Neutrophil (primary cell): ENCODE measurements around the gene CYP2C9.

ENCODE experiments used
- H3K27ac ChIP-seq: fragments of 200-600 bp; sonication (generic); 2 replicates; pipeline ENCODE4 v1.5.1; 2016; ENCODE audit warnings: mild to moderate bottlenecking, moderate library complexity
- H3K27me3 ChIP-seq: fragments of 200-600 bp; sonication (generic); 2 replicates; pipeline ENCODE4 v1.6.0; 2016; ENCODE audit warnings: mild to moderate bottlenecking
- H3K36me3 ChIP-seq: fragments of 200-600 bp; sonication (generic); 2 replicates; pipeline ENCODE4 v1.5.1; 2017
- H3K4me1 ChIP-seq, 2 experiments: fragments of 200-600 bp in 1 of 2; sonication (generic) in 1 of 2; 1 replicate in 1 of 2; 2 replicates in 1 of 2; pipeline versions ENCODE4 v1.5.1 to v1.6.1; 2013 to 2016; ENCODE audit warnings: low read depth in 1 of 2, low read length in 1 of 2, mild to moderate bottlenecking in 1 of 2, moderate library complexity in 1 of 2; ENCODE audit not compliant: control insufficient read depth in 1 of 2, insufficient read depth in 1 of 2
- H3K4me3 ChIP-seq, 2 experiments: fragments of 200-600 bp in 1 of 2; sonication (generic) in 1 of 2; 1 replicate in 1 of 2; 2 replicates in 1 of 2; pipeline ENCODE4 v1.5.1; 2013 to 2016; ENCODE audit warnings: low read depth in 1 of 2, low read length in 1 of 2, mild to moderate bottlenecking in 1 of 2, moderate library complexity in 1 of 2
- H3K9me3 ChIP-seq: fragments of 200-600 bp; sonication (generic); 2 replicates; pipeline ENCODE4 v1.5.1; 2016
- TF ChIP-seq, protein P1 (sequence below): fragments of 200-600 bp; sonication (generic); IDR thresholded peaks from 2 replicates; pipeline ENCODE4 v1.5.1; 2016; ENCODE audit warnings: antibody characterized with exemption

The CYP2C9 gene

DNA sequence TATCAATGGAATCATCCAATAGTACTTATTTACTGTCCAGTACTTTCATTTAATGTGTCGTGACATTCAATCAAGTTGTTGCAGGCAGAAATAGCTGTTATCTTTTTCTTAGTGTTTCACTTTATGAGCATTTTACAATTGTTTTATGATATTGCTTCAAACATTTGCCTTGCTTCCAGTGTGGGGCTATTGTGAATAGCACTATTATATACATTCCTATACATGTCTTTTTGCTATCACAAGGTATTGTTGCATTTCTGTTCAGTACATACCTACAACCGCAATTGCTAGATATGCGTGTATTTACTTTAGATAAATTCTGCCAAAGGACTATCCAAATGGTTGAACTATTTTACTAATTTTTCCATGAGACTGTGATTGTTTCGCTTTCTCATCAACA lies 95.9 kb downstream of the CYP2C9 start:
- Histone ChIP-seq H3K4me3 (no peak overlapping the region), H3K4me1 (no peaks in the 10 kb centered on the region), H3K27me3 (no peaks in the 10 kb centered on the region), H3K9me3 (no peaks in the 10 kb centered on the region), H3K36me3 (no peaks in the 10 kb centered on the region), H3K27ac (no peak overlapping the region)
- TF ChIP-seq, protein P1, sequence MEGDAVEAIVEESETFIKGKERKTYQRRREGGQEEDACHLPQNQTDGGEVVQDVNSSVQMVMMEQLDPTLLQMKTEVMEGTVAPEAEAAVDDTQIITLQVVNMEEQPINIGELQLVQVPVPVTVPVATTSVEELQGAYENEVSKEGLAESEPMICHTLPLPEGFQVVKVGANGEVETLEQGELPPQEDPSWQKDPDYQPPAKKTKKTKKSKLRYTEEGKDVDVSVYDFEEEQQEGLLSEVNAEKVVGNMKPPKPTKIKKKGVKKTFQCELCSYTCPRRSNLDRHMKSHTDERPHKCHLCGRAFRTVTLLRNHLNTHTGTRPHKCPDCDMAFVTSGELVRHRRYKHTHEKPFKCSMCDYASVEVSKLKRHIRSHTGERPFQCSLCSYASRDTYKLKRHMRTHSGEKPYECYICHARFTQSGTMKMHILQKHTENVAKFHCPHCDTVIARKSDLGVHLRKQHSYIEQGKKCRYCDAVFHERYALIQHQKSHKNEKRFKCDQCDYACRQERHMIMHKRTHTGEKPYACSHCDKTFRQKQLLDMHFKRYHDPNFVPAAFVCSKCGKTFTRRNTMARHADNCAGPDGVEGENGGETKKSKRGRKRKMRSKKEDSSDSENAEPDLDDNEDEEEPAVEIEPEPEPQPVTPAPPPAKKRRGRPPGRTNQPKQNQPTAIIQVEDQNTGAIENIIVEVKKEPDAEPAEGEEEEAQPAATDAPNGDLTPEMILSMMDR: no peak

DNA sequence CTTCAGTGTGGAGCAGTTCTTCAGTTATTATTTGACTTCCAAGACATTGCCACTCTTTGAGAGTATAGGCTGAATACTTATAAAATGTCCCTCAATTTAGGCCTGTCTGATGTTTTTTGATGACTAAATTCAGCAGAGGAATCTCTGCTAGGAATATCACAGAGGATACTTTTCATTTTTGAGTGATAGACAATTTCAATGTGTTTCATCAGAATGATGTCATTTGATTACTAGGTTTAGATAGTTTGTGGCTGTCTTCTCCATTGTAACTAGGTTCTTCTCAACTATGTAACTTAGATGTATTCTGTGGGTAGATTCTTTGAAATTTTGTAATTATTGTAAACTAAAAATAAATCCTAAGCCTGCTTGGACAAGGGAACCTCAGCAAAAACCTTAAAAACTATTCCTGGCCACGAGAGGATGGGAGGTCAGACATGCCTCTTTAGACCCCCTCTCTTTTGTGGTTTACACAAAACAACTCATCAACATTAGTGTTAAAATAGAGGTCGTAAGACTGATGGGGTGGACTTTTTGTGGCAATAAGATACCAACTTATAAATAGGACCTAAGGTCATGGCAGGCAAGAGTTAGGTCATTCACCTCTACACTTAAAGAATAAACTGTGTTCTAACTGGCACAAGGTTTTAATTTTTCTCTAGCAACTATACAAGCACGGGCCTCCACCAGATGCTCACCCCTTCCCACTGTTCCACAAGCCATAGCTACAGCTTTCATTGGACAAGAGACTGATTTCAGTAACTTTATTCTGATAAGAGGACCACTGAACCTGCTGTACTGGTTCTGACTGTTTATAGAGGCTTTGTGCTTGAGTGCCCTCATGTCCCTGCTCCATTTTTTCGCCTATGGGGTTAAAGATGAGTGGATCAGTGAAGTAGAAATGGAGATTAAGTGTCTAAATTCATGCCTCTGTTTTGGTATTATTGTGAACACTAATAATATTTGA lies 97.2 kb downstream of the CYP2C9 start:
- no peaks in the 10 kb centered on the region for H3K9me3 ChIP-seq
- H3K36me3 ChIP-seq: no peaks in the 10 kb centered on the region
- TF ChIP-seq, protein P1: no peak
- H3K4me1 ChIP-seq: no peaks in the 10 kb centered on the region
- H3K4me3 ChIP-seq: no peak overlapping the region
- no peaks in the 10 kb centered on the region for H3K27me3 ChIP-seq
- H3K27ac ChIP-seq: no peak overlapping the region

DNA sequence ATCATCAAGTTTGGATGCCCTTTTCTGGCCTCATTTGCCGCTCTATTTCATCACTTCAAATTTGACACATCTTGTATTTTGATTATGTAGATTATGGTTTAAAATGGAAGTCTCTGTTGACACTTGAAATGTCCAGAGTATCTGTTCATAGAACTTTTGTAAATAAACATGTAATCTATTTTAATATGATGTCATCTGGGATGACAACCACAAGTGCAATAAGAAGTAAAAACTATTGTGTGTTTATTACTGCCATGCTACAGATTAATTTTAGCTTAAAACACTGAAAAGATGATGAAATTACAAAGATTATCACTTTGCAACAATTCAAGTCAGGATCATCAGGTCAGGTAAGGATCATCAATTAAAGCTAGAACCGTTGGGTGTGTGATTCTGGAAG lies 100.8 kb downstream of the CYP2C9 start:
- H3K27ac ChIP-seq: no peak overlapping the region
- no peak overlapping the region for H3K4me3 ChIP-seq
- TF ChIP-seq, protein P1: no peak
- H3K27me3 ChIP-seq: no peaks in the 10 kb centered on the region
- H3K36me3 ChIP-seq: no peaks in the 10 kb centered on the region
- H3K9me3 ChIP-seq: no peaks in the 10 kb centered on the region
- no peaks in the 10 kb centered on the region for H3K4me1 ChIP-seq
